NOMO-1 treated with dmso at 0.1 percent for 144 hours (cell line): ENCODE measurements around the gene PCNX2.
"Not testable (repeated sequence)": the region's sequence is repeated elsewhere in the genome, so short reads cannot be mapped to it uniquely, and the experiment has no call there.

ENCODE experiments used
- DNase-seq: peaks from one replicate; lab custom pipeline; 2025; ENCODE audit not compliant: unreplicated experiment; lab: John Stamatoyannopoulos, UW

Gene PCNX2

GRCh38 chr1:233107716-233108130 is 187.8 kb downstream of the PCNX2 start:
- not testable (repeated sequence) for DNase-seq

- DNase-seq, result no peak
Observed at GRCh38 chr1:233107130-233107660, 188.3 kb downstream of the PCNX2 start.

GRCh38 chr1:233105225-233105624 is 190.3 kb downstream of the PCNX2 start:
- peak; percentile 6 for DNase-seq

- peak; percentile 4 for DNase-seq
Observed at GRCh38 chr1:233102341-233102740, 193.2 kb downstream of the PCNX2 start.

DNA sequence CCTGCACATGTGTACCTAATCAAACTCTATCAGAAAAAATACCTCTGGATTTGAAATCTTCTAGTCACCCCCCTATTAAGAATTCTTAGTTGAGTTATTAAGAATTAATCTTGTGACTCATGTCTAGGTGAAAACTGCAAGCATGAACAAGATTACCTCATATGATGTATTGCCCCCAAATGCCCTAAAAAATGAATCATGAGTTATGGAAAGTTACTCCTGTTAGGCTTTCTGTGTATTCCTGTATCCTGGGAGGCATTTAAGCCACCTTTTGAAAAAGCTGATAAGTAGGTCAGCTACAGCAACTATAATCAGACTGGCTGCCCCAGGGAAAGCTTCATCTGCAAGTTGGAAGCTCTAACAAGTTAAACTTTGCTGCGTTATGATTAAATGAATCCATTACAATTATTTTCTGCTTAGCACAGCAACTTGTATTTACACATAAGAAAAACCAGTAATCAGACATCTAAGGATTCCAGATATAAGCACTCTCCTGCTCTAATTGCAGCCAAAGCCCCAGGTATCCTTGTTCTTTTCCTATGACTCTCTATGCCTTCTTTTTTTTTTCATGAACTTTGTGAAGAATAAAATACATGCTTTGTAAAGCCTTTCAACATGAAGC is 197.5 kb downstream of the PCNX2 start:
- DNase-seq, result no peak

DNA sequence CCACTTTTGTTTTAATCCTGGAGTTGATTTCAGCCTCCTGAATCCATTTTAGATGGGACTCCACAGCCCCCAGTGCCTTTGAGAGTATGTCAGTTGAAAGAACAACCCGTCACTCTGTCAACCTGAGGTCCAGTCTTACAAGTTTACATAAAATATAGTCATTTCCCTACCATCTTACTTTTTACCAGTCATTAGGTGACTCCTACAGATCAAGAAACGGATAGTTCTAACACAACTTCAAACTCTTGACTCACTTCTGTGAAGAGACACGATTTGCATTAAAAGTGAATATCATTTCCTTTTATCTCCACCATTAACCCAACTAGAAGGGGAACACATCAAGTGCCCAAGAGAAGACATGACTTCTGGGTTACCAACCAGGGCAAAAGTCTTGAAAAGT is 198.0 kb downstream of the PCNX2 start:
- no peak for DNase-seq

DNA sequence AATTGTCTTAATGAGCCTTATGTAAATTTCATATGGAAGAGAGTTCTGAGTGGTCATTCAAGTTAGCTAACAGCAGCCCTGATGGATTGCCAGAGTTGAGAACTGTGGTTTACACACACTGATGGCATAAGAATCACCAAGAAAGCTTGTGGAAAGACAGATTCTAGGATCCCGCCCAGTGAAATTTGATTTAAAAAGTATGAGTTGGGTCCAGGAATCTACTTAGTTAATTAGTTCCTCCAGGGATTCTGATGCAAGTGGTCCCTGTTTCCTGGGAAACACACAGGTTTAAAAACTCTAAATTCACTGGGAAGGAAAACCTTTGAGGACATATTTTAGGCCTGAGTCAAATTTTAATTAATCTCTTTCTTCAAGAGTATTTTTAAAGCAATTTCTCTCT is 200.8 kb downstream of the PCNX2 start:
- no peak for DNase-seq

DNA sequence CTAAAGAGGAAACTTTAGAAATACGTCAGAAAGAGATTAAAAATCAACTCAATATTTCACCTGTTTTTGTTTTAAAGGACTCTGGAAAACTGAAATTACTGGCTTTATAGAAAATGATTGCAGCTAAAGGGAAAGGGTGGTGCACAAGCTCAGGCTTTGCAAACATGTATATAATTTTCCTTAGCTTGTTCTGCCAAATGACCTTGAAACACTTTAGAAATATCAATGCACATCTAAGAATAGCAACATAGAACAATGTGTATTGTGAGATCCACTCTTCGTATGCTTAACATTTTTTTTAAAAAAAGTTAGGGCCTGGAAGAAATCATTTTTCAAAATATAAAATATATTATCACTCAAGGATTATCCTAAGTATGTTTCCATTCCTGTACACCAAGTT is 201.3 kb downstream of the PCNX2 start:
- no peak for DNase-seq

DNA sequence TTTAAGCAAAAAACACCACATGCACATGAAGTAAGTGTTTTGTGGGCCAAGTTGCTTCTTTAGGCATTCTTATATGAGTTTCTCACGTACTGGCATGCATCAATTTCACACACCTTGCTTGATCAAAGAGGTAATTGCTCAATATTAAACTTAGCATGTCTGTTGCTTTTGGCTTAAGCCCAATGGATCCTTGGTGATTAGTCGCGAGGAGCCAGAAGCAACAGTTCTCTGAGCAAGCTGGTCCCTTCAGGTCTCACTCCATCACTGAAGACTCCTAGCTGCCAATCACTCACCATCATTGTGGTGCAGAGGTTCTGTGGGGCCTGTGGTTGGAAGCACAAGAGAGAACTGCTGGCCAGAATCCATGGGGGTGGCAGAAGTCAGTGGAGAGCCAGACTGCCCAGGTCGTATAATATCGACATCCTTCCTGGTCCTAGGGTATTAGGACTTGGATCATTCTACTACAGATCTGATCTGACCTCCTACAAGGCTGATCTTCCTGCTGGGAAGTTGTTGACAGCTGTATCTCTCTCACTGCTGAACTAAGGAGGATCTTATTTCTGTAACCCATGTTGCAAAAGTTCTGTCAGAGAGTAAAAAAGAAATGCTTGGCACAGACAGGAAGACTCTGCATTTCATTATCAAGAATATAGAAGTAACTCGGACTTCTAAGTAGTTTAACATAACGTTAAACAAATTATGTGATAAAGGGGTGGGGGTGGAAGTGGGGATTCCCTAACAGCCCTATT is 204.6 kb downstream of the PCNX2 start:
- DNase-seq, result no peak

DNA sequence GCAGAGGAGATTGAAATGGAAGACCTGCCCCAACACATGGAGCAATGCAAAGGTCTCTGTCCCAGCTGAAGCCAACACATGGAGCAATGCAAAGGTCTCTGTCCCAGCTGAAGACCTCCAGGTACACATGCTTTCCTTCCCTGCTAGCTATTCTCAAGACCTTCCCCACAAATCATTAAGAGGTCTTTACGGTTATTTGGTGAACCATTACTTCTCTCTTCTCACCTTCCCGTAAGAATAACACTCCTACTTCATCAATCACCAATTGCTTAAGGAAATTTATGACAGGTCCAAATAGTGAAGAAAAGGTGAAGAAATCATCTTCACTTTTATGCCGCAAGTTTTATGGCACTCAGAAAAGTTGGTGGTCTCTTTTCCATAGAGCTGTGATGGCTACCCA is 206.3 kb downstream of the PCNX2 start:
- DNase-seq, result no peak

- DNase-seq, result no peak
Observed at GRCh38 chr1:233088613-233089012, 206.9 kb downstream of the PCNX2 start.

DNA sequence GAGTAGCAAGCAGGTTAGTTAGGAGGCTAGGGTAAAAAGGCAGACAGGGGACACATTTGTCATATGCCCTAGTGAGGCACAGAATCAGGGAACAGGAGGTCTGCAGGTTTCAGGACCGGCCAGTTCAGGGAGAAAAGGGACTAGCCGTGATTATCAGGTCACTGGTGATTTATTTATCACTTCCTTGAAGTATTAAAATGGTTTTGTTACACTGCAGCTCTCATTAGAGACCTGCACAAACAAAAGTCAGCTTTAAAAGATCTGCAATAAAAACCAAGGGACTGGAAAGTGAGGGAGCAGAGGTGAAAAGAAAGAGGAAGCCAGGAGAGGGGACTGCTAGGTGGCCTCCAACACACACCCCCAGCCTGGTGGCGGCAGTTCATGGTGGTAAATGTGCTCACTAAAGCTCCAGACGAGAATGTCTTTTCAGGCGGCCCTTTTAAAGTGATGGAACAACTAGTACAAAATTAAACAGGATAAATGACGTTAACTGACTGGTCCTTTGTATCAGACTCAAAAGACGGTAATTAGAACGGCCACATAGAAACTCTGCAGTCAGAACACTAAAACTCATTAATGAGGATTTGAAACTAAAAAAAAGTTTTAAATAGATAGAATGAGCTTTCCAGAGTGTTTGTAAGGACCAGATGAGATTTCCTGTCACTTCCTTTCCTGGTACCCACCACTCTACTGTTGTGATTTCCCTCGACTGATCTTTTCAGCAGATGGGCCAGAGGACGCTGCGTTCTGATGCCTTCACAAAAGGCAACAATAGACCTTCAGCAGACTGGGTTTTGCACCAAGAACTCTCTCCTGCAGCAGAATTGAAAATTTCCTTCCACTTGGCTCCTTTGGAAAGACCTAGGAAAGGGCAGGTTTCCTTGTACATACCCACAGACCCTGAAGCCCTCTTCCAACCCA is 208.3 kb downstream of the PCNX2 start:
- peak; percentile 48 for DNase-seq

DNA sequence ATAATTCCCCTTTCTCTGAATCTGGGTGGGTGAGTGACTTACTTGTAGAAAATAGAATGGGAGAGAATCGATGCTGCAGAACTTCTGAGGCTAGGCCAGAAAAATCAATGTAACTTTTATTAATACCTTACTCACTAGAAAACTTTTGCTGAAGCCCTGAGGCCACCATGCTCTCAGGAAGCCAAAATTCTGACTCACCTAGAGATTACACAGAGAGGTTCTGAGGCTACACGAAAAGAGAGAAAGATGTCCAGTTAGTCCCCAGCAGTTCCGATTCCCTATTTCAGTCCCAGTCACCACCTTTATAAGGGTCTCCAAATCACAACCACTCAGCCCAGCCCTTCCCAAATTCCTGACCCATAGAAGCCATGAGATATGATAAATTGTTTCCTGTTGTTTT is 210.0 kb downstream of the PCNX2 start:
- no peak for DNase-seq

- DNase-seq, result peak; percentile 51
Observed at GRCh38 chr1:233082778-233083550, 212.6 kb downstream of the PCNX2 start.

DNA sequence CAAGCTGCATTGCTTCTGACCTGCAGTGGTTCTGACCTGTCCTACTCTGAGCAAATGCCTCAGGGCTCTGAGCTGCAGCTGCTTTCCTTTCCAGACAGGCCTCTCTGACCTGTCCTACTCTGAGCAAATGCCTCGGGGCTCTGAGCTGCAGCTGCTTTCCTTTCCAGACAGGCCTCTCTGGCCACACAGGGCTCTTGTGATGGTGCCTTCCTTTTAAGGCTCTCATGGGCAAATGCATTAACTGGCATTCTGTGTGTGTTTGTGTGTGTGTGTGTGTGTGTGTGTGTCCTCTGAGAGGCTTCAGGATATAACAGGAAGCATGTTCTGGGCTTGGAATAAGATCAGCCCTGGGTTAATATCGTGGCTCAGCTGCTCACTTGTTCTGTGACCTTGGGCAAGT is 213.8 kb downstream of the PCNX2 start:
- no peak for DNase-seq

GRCh38 chr1:233080827-233081226 is 214.7 kb downstream of the PCNX2 start:
- DNase-seq, result not testable (repeated sequence)

GRCh38 chr1:233080286-233080685 is 215.2 kb downstream of the PCNX2 start:
- DNase-seq, result no peak

DNA sequence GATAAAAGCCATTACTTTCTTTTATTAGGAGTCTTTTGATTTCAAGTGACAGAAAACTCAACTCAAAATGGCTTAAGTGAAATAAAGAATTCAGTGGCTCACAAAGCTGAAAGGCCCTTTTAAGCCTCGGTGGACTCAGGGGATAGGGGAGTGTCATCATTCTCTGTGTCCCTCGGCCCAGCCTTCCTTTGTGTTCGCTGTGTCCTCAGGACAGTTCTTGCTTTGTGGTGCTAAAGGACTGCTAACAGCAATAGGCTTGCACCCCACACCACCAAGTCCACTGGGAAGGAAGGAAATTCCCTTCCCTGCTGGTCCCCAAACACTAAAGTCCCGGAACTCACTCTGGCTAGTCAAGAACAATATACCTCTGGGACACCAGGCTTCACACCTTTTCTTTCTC is 216.0 kb downstream of the PCNX2 start:
- DNase-seq, result no peak

GRCh38 chr1:233078396-233078795 is 217.1 kb downstream of the PCNX2 start:
- no peak for DNase-seq

GRCh38 chr1:233075915-233076295 is 219.6 kb downstream of the PCNX2 start:
- no peak for DNase-seq

DNA sequence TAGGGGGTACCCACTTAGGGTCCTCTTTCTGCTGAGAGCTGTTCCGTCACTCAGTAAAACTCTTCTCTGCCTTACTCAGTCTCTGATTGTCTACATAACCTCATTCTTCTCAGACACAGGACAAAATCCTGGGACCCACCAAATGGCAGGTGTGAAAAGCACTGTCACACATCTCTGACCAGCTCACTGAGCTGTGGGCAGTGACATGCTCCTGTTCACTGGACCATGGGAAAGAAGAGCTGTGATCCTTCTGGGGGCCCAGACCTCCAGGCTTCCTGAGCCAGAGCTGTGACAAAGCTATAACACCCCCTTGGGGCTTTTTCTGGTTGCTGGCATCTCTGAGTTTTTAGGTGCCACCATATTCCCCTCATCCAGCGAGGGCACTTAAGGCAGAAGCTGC is 229.4 kb downstream of the PCNX2 start:
- no peak for DNase-seq
